ENCODE results near the gene MAGEC2. TPM values are rescaled to one million over a fixed set of nuclear protein-coding genes. Genes with fewer than 3 reads are reported as not detected.

Gene MAGEC2
- not detected for total RNA-seq

- DNase-seq (ENCODE audit: low spot score) (no peak), ATAC-seq (no peak)
Observed at GRCh38 chrX:142204522-142205433, at the start of gene MAGEC2. Gene MAGEC2, minus strand, starts transcription at chrX:142205290. Its CDS starts 1,303 bp downstream, at chrX:142203987.

DNA sequence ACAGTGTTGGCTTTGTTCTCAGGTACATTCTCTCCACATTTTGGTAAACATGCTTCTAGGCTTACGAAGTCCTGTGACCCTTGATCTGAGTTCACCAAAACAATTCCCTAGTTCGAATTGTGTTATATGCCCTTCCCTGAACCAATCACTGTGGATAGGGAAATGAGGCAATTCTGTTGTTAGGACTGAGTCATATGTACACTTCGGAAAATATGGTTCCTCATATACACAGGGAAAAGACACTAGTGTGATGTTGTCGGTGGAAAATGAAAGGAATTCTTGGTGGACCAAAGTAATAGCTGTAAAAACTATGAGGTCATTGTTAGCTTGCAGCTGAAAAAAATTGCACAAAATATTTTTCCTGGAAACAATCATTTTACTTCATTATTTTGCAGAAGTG lies 46.6 kb upstream of the MAGEC2 start:
- ATAC-seq: no peak
- no peak for DNase-seq (ENCODE audit: low spot score)

- ATAC-seq (no peak), DNase-seq (ENCODE audit: low spot score) (no peak)
Observed at GRCh38 chrX:142251202-142251601, 46.1 kb upstream of the MAGEC2 start.

DNA sequence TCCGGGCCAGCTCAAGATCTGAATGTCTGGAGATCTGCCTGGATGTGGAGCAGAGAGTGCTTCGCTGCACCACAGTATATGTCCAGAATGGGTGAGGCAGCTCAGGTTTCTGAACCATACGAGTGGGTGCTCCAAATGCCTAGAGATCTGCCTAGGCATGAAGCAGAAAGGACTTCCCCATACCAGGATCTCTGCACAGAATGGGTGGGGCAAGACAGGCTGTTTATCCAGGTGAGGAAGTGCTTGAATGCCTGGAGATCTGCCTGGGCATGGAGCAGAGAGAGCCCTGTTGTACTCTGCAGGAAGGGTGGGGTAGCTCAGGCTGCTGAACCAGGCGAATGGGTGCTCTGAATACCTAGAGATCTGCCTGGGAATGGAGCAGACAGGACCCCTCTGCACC lies 45.4 kb upstream of the MAGEC2 start:
- ATAC-seq: no peak
- no peak for DNase-seq (ENCODE audit: low spot score)

- DNase-seq (ENCODE audit: low spot score) (no peak), ATAC-seq (no peak)
Observed at GRCh38 chrX:142249721-142250120, 44.6 kb upstream of the MAGEC2 start.

DNA sequence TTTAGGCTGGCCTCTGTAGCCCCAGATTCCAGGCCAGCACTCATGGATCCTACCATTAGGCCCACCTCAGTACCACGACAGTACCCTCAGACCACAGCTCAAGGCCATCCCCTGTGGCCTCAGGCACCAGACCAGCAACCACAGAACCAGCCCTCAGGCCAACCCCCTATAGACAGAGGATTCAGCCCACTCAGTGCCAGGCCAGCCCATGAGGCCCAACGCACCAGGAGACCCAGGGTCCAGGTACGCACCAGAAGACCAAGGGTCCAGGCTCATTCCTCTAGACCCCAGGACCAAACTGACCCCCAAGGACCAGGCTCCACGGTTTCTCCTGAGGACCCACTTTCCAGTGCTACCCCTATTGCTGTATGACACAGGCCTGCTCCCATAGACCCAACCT lies 39.5 kb upstream of the MAGEC2 start:
- ATAC-seq: no peak
- no peak for DNase-seq (ENCODE audit: low spot score)

DNA sequence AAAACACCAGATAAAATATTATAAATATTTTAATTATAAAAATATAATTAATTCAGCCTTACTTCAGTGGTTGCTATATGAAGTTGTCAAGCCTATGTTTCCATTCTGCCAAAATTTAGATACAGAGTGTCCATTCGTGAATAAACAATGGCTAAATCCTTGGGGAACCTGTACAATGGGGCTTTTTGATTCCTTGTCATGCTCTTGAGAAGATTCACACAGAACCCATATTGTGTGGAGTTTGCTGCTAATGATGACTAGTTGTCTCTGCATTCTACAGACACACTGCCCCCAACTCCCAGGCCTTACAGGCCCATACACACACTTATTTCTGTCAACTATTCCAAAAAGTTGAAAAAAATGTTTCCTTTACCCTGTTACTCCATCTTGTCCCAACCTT lies 33.4 kb upstream of the MAGEC2 start:
- DNase-seq (ENCODE audit: low spot score): no peak
- no peak for ATAC-seq

DNA sequence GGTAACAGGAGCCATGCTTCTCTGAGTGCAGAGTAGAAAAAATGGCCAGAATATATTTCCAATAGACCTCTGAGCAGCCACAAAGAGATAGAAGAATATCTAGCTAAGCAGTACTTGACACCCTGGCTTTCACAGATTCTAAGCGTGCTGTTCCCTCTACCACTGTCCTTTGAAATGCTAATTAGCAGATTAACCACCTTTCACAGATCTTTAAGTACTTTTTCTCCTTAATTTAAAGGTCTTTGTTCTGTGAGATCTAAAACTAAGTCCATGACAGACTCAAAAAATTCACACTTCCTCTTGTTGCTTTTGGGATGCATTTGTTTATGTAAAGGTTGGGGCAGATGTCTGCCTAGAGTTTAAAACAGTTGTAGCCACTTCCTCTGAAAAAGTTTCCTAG lies 28.3 kb upstream of the MAGEC2 start:
- DNase-seq (ENCODE audit: low spot score): no peak
- ATAC-seq: no peak

DNA sequence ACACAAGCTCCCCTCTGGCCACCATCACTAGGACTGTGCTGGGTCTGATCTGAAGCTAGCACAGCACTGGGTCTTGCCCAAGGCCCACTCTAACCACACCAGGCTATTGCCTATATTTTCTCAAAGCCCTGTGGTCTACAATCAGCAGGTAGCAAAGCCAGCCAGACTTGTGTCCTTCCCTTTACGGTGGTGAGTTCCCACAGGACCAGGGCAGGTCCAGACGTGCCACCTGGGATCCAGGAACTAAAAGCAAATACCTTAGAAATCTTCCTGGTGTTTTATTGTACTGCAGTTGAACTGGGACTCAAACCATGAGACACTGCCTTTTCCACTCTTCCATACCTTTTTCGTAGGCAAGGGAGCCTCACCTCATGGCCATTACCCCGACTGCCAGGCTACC lies 9.0 kb upstream of the MAGEC2 start:
- DNase-seq (ENCODE audit: low spot score) (no peak), ATAC-seq (no peak)

- no peak for DNase-seq (ENCODE audit: low spot score)
Observed at GRCh38 chrX:142201113-142201512, 4.0 kb downstream of the MAGEC2 start.

DNA sequence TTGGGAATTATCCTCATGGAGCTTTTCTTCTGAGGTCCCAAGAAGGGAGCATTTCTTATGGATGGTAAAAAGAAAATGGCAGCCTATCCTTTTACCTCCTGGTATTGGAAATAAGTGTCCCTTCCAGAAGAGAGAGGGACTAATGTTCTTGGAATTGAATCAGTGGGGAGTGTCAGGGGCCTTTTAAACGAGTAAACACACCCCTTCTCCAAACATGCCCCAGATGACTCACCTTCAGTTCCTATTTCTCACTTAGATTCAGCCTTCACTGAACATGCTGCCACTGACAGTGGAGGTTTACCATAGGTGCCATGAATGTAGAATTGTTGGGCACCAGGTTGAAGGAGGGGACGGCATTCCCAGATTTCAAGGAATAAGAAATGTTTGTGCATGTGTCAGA lies 19.0 kb downstream of the MAGEC2 start:
- ATAC-seq (no peak), DNase-seq (ENCODE audit: low spot score) (no peak)

More at GRCh38 chrX:142201113-142201512, 4.0 kb downstream of the MAGEC2 start:
- ATAC-seq: no peak

GRCh38 chrX:142184756-142185602 lies 20.1 kb downstream of the MAGEC2 start:
- DNase-seq (ENCODE audit: low spot score) (no peak), ATAC-seq (no peak)

- DNase-seq (ENCODE audit: low spot score) (no peak), ATAC-seq (no peak)
Observed at GRCh38 chrX:142156567-142156966, 48.5 kb downstream of the MAGEC2 start.

Data from left lobe of liver (tissue), 2 donors.